Effector memory CD8-positive, alpha-beta T cell (primary cell): ENCODE results near the gene NKX6-1.
A peak's percentile ranks its signal among the peaks of the same experiment; 100 is the strongest.

Experiments used
- ATAC-seq: fragments of 150-1000 bp; cut with Tn5 transposase; replicated peaks from 2 replicates; pipeline ENCODE4 v1.10.0; 2021; ENCODE audit warnings: mild to moderate bottlenecking, moderate library complexity
- DNase-seq, 3 experiments: peaks; one replicate each; pipeline ENCODE4 v3.0.0; 2021
- H3K27ac Mint-ChIP-seq, 2 donors: one replicate each; pipeline ENCODE4 v1.8.0; 2022; ENCODE audit warnings: mild to moderate bottlenecking in 2 of 2, mixed read lengths in 2 of 2, moderate library complexity in 2 of 2
- H3K27me3 Mint-ChIP-seq, 2 donors: one replicate each; pipeline ENCODE4 v1.8.0; 2022; ENCODE audit warnings: mixed read lengths in 2 of 2
- H3K36me3 Mint-ChIP-seq: one replicate; pipeline ENCODE4 v1.8.0; 2022; ENCODE audit warnings: mild to moderate bottlenecking, moderate library complexity, mixed read lengths; ENCODE audit not compliant: insufficient read depth
- H3K4me1 Mint-ChIP-seq, 2 donors: one replicate each; pipeline ENCODE4 v1.8.0; 2022; ENCODE audit warnings: low read depth in 2 of 2, mixed read lengths in 2 of 2
- H3K4me3 Mint-ChIP-seq, 2 donors: one replicate each; pipeline ENCODE4 v1.8.0; 2022; ENCODE audit warnings: mild to moderate bottlenecking in 2 of 2, mixed read lengths in 2 of 2, moderate library complexity in 2 of 2
- H3K9me3 Mint-ChIP-seq, 2 donors: one replicate each; pipeline ENCODE4 v1.8.0; 2022; ENCODE audit warnings: mixed read lengths in 2 of 2
- total RNA-seq, 9 experiments: gene quantifications; one replicate each; lab custom pipeline; 2026; lab: John Stamatoyannopoulos, UW

The NKX6-1 gene
- 0 to 0.48 (median 0) reads per million in 9 experiments for total RNA-seq

DNA sequence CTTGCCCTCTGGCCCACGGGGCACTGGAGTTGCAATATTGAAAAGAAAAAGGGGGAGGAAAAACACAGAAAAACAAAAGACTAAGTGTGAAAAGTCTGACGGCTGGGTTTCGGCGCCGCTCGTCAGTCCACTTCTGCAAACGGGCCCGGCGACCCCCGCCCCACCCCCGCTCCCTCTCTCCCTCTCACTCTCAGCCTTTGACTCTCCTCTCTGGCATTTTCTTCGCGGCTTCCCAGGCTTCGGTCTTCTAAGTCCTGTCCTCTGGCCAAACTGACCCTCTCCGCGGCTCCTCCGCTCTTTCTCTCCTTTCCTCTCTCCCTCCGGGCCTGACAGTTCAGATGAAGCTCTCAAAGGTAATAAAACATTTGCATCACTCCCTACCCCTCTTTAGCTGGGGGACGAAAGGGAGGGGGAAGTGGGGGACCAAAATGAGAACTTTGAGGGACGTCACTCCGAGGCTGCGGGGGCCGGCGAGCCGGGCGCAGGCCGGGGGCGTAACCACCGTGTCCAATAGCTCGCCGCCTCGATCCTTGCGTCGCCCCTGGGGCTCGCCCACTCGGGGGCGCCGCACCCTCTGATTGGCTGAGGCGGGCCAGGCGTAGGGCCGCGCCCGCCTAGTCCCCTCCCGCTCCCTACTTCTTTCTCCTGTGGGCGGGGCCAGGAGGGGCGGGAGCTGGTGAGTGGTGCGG lies at the start of gene NKX6-1:
Gene NKX6-1 (minus strand): TSS at position 358 of the 689 bp plus-strand sequence. CDS start 1,064 bp downstream, outside the sequence.
- DNase-seq (no peak), ATAC-seq (no peak)
- Mint-ChIP-seq H3K4me1 (peaks cover 4 to 14% of the 10 kb centered on the region in 2 donors), H3K27me3 (peaks cover 83 to 87% of the 10 kb centered on the region in 2 donors), H3K9me3 (peaks cover 0 to 2% of the 10 kb centered on the region in 2 donors), H3K4me3 (peak within 1 kb of the TSS; percentile 66 to 68), H3K27ac (peak within 1 kb of the TSS in 1 of 2 donors; percentile 10), H3K36me3 (peaks cover 7% of the 10 kb centered on the region)

DNA sequence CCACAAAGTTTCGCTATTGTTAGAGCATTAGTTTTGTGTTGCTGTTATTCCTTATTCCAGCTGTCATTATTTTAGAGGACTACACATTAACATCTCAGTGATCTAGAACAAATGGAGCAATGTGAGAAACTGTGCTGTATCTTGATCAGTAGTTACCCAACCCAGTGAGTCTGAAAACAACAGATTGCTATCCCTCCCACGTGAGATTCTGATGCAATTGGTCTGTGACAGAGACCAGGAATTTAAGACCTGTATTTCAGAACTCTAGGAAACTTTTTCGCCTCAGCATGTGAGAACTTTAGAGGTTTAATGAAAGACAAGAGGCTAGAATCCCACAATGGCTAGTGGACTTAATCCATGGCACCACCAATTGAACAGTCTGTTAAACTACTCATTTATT lies 48.1 kb upstream of the NKX6-1 start:
- Mint-ChIP-seq H3K9me3 (no peaks in the 10 kb centered on the region), H3K4me1 (no peaks in the 10 kb centered on the region)
- no peak for DNase-seq

DNA sequence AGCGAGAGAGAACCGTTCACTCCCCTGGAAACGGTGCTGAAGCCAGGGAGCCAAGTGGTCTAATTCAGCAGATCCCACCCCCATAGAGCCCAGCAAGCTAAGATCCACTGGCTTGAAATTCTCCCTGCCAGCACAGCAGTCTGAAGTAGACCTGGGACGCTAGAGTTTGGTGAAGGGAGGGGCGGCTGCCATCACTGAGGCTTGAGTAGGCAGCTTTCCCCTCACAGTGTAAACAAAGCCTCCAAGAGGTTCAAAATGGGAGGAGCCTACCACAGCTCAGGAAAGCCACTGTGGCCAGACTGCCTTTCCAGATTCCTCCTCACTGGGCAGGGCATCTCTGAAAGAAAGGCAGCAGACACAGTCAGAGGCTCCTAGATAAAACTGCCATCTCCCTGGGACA lies 46.0 kb upstream of the NKX6-1 start:
- ATAC-seq (no peak), DNase-seq (no peak)
- Mint-ChIP-seq H3K27me3 (peaks cover 0 to 10% of the 10 kb centered on the region in 2 donors), H3K36me3 (no peaks in the 10 kb centered on the region), H3K4me1 (no peaks in the 10 kb centered on the region), H3K4me3 (no peak overlapping the region), H3K9me3 (no peaks in the 10 kb centered on the region), H3K27ac (no peak overlapping the region)

More for the DNA sequence above, 48.1 kb upstream of the NKX6-1 start:
- Mint-ChIP-seq H3K4me3 (no peak overlapping the region), H3K27me3 (peaks cover 0 to 10% of the 10 kb centered on the region in 2 donors), H3K27ac (no peak overlapping the region), H3K36me3 (no peaks in the 10 kb centered on the region)
- ATAC-seq, result no peak

DNA sequence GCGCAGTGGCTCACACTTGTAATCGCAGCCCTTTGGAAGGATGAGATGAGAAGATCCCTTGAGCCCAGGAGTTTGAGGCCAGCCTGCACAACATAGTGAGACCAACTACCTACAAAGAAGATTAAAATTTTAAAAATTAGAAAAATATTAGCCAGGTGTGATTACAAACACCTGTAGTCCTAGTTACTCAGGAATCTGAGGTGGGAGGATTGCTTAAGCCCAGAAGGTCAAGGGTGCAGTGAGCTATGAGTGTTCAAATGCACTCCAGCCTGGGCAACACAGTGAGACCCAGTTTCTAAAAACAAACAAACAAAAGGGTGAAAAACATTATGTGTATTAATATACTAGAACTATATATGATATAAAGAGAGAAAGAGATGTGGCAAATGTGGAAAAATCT lies 36.8 kb upstream of the NKX6-1 start:
- Mint-ChIP-seq H3K27me3 (peaks cover 0 to 8% of the 10 kb centered on the region in 2 donors), H3K4me1 (no peaks in the 10 kb centered on the region), H3K27ac (no peak overlapping the region), H3K4me3 (no peak overlapping the region), H3K9me3 (peaks cover 3 to 7% of the 10 kb centered on the region in 2 donors), H3K36me3 (no peaks in the 10 kb centered on the region)
- no peak for ATAC-seq
- DNase-seq, result no peak

DNA sequence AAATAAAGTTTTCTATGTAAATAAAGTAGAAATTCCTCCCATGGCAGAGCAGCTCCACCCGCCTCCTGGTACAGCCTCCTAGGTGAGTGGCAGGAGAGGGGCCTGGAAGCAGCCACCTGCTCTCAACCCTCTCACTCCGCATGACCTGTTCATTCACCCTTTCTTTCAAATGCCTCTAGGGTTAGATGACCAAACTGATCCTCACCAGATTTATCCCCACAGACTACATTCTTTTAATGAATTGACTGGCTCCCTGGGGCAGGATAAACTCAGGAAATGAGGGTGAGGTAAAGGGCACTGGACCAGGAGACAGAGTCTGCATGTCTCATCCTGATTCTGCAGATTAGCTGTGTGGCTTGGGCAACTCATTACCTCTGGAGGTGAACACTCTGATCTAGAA lies 32.6 kb upstream of the NKX6-1 start:
- no peak overlapping the region for H3K27ac Mint-ChIP-seq
- H3K4me3 Mint-ChIP-seq, result no peak overlapping the region
- ATAC-seq, result no peak
- H3K36me3 Mint-ChIP-seq, result no peaks in the 10 kb centered on the region
- H3K4me1 Mint-ChIP-seq, result no peaks in the 10 kb centered on the region
- peaks cover 0 to 7% of the 10 kb centered on the region in 2 donors for H3K27me3 Mint-ChIP-seq
- H3K9me3 Mint-ChIP-seq, result peaks cover 0 to 3% of the 10 kb centered on the region in 2 donors
- no peak for DNase-seq

DNA sequence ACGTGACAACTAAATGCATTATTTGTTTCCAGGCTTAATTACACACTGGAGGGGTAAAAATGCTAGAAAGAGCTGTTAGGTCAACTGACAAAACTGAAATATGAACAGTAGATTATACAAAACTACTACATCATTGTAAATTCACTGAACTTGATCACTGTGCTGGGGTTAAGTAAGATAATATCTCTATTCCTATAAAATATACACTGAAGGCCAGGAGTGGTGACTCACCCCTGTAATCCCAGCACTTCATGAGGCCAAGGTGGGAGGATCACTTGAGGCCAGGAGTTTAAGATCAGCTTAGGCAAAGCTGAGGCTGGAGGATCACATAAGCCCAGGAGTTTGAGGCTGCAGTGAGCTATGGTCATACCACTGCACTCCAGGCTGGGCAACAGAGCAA lies 31.8 kb upstream of the NKX6-1 start:
- Mint-ChIP-seq H3K4me1 (no peaks in the 10 kb centered on the region), H3K36me3 (no peaks in the 10 kb centered on the region), H3K9me3 (peaks cover 0 to 3% of the 10 kb centered on the region in 2 donors), H3K4me3 (no peak overlapping the region), H3K27ac (no peak overlapping the region), H3K27me3 (peaks cover 0 to 7% of the 10 kb centered on the region in 2 donors)
- no peak for ATAC-seq
- no peak for DNase-seq

DNA sequence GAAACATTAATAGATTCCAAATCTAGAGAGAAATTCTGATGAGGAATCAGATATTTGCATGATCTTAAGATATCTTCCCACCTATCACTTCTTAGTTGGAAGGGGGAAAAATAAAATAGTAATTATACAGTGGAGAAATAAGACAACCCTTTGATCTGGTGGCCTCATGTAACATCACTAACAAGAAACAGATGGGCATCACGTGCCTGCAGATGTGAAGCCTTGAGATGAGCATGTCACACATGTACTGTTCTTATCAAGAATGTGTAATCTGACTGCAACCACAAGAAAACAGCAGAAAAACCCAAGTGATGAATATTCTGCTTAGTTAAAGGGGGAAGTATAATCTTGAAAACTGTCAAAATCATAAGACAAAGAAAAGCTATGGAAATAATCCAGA lies 31.4 kb upstream of the NKX6-1 start:
- H3K4me3 Mint-ChIP-seq, result no peak overlapping the region
- ATAC-seq (no peak), DNase-seq (no peak)
- H3K27me3 Mint-ChIP-seq, result peaks cover 0 to 7% of the 10 kb centered on the region in 2 donors
- no peaks in the 10 kb centered on the region for H3K36me3 Mint-ChIP-seq
- H3K4me1 Mint-ChIP-seq, result no peaks in the 10 kb centered on the region
- peaks cover 0 to 3% of the 10 kb centered on the region in 2 donors for H3K9me3 Mint-ChIP-seq
- H3K27ac Mint-ChIP-seq, result no peak overlapping the region

DNA sequence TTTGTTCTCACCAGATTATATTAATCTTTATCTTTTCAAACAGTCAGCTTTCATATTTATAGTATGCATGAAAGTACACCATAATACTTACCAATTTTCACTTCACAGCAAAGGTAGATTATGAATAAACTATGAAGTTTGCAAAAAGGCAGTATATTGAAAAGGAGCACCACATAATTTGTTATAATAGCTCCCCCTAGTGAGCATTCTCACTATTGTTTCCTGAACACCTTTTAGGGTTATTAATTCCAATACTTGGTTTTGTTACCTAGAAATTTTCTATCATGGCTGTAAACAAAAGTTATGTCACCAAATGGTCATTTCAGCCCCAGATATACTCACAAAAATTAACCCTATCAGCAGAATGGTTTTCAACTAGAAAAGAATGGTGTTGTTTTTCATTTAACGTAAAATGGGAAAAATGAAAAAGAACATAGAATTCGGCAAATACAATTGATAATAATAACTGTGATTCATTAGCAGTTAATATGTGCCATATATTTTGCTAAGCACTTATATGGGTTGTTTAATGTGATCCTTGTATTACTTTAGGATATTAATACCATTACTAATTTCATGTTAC lies 30.2 kb upstream of the NKX6-1 start:
- Mint-ChIP-seq H3K9me3 (peaks cover 0 to 3% of the 10 kb centered on the region in 2 donors), H3K27me3 (peaks cover 0 to 7% of the 10 kb centered on the region in 2 donors), H3K4me1 (no peaks in the 10 kb centered on the region), H3K27ac (no peak overlapping the region), H3K4me3 (no peak overlapping the region), H3K36me3 (no peaks in the 10 kb centered on the region)
- ATAC-seq, result no peak
- DNase-seq, result no peak

DNA sequence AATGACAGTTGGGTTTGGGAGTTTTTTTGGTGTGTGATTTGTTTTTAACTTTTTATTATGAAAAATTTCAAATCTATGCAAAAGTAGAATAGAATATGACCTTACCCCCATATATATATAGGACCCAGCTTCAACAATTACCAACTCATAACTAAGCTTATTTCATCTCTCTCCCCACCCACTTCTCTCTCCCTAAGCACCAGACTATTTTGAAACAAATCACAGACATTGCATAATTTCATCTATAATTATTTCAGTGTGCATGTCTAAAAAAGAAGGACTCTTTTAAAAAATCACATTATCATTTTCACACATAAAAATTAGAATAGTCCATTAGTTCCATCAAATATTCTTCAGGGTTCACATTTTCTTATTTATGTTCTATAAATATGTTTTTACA lies 28.3 kb upstream of the NKX6-1 start:
- no peak overlapping the region for H3K4me3 Mint-ChIP-seq
- no peaks in the 10 kb centered on the region for H3K36me3 Mint-ChIP-seq
- H3K27me3 Mint-ChIP-seq, result peaks cover 0 to 17% of the 10 kb centered on the region in 2 donors
- peaks cover 0 to 5% of the 10 kb centered on the region in 2 donors for H3K9me3 Mint-ChIP-seq
- H3K4me1 Mint-ChIP-seq, result no peaks in the 10 kb centered on the region
- ATAC-seq (no peak), DNase-seq (no peak)
- no peak overlapping the region for H3K27ac Mint-ChIP-seq

DNA sequence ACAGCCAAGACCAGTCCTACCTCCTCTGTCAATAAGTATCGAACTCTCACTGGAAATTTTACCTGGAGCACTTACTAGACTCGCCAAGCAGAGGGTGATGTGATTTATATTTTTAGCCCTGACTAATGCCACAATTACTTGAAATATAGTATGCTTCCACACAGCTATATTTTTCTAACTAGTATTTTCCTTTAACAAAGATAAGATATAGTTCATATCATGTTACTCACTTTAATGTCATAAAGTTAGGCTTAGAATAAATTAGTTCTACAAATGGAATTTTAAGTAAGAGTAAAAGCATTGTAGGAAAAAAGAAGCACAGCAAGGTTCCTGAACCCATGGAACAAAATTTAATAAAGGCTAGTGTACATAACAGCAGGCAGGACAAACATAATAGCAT lies 16.0 kb upstream of the NKX6-1 start:
- Mint-ChIP-seq H3K4me1 (no peaks in the 10 kb centered on the region), H3K4me3 (no peak overlapping the region), H3K9me3 (peaks cover 4 to 7% of the 10 kb centered on the region in 2 donors), H3K36me3 (no peaks in the 10 kb centered on the region), H3K27me3 (peaks cover 12 to 36% of the 10 kb centered on the region in 2 donors), H3K27ac (no peak overlapping the region)
- ATAC-seq, result no peak
- DNase-seq, result no peak

DNA sequence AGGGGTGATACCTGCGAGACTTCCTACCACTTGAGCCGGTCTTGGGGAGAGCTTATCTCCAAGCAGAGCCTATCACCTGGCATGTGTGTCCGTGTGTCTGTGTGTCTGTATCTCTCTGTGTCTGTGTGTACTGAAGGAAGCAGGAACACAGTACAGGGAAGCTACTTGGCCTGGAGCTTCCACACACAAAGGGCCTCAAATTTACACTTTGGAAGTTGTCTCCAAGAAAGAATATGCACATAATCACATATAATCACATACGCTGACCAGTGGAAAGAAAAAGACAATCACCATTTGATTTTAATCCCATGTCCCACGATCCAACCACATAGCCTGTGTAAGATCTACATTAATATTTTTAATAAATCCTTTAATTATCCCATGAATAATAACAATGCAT lies 13.2 kb upstream of the NKX6-1 start:
- DNase-seq, result no peak
- Mint-ChIP-seq H3K27ac (no peak overlapping the region), H3K4me3 (no peak overlapping the region), H3K4me1 (no peaks in the 10 kb centered on the region), H3K36me3 (no peaks in the 10 kb centered on the region), H3K27me3 (peaks cover 23 to 40% of the 10 kb centered on the region in 2 donors), H3K9me3 (peaks cover 0 to 2% of the 10 kb centered on the region in 2 donors)
- no peak for ATAC-seq

DNA sequence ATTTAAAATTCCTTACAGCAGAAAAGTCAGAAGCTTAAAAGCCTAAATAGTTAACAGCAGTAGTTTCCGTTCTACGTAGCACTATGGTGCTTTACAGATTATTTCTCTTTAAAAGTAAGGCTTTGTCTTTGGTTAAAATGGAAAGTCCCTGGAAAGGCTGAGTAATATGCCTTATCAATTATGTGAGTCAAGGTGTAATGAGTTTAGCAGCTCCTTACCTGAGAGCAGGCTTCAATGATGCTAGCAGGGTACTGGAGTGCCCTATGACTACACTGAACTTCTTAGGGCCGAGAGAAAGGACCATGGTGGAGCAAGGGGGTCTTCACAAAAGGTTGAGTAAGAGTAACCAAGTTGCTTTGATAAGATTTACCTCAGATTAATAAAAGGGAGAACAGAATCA lies 12.6 kb upstream of the NKX6-1 start:
- ATAC-seq (no peak), DNase-seq (no peak)
- no peak overlapping the region for H3K27ac Mint-ChIP-seq
- peaks cover 23 to 34% of the 10 kb centered on the region in 2 donors for H3K27me3 Mint-ChIP-seq
- peaks cover 0 to 2% of the 10 kb centered on the region in 2 donors for H3K9me3 Mint-ChIP-seq
- H3K4me3 Mint-ChIP-seq, result no peak overlapping the region
- no peaks in the 10 kb centered on the region for H3K36me3 Mint-ChIP-seq
- no peaks in the 10 kb centered on the region for H3K4me1 Mint-ChIP-seq

DNA sequence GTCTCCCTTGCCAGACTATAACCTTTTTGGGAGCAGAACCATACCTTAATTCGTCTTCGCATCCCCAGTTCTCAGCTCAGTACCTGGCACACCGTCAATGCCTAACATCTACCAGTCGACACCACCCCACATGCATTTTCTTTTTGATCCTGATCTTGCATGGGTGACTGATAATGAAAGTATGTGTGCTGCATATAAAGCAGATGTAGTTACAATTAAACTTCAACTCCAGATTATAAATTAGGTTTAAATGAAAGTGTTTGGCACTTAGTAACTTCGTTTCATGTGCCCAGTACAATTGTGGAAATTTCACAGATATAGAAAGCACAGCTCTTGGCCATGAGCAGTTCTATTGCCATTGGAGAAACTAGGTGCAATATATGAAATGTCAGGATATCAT lies 8.8 kb upstream of the NKX6-1 start:
- no peak overlapping the region for H3K27ac Mint-ChIP-seq
- H3K36me3 Mint-ChIP-seq, result peaks cover 3% of the 10 kb centered on the region
- H3K27me3 Mint-ChIP-seq, result peaks cover 49 to 57% of the 10 kb centered on the region in 2 donors
- no peak for ATAC-seq
- H3K9me3 Mint-ChIP-seq, result no peaks in the 10 kb centered on the region
- DNase-seq, result no peak
- H3K4me3 Mint-ChIP-seq, result no peak overlapping the region
- H3K4me1 Mint-ChIP-seq, result no peaks in the 10 kb centered on the region

DNA sequence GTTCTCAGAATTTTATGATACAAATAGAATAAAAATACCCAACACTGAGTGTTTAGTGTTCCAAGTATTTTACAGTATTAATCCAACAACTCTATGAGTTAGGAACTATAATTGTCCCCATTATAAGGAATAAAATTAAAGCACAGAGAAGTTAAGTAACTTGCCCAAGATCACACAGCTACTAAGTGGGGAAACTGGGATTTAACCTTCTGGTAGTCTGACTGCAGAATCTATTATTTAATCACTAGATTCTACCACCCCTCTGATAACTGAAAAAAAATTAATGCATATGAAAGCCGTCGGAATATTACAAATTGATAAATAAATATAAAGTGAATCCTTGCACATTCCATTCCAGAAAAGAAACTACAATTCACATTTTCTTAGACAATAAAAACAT lies 5.7 kb upstream of the NKX6-1 start:
- Mint-ChIP-seq H3K9me3 (peaks cover 0 to 2% of the 10 kb centered on the region in 2 donors), H3K36me3 (peaks cover 7% of the 10 kb centered on the region), H3K4me3 (no peak overlapping the region), H3K27ac (no peak overlapping the region), H3K4me1 (peaks cover 0 to 2% of the 10 kb centered on the region in 2 donors), H3K27me3 (peaks cover 69 to 79% of the 10 kb centered on the region in 2 donors)
- no peak for ATAC-seq
- DNase-seq, result no peak
